Astrocyte (in vitro differentiated cells and primary cell): ENCODE results near the gene TRIO. TPM values are rescaled to one million over a fixed set of nuclear protein-coding genes. Genes with fewer than 3 reads are reported as not detected.

Experiments used
- DNase-seq: peaks from one replicate; pipeline ENCODE4 v3.0.0-alpha.2; 2010; ENCODE audit warnings: low read depth
- FAIRE-seq: peaks from 2 replicates; lab custom pipeline; 2011; peaks lifted over from hg19 to GRCh38; lab: Jason Lieb, UNC
- H2AFZ ChIP-seq: 2 replicates; pipeline ENCODE4 v1.6.0; 2012; ENCODE audit warnings: low read depth, low read length, inconsistent platforms
- H3K27ac ChIP-seq: 2 replicates; pipeline ENCODE4 v1.5.1; 2011; ENCODE audit warnings: low read depth, low read length, inconsistent platforms
- H3K27me3 ChIP-seq: 2 replicates; pipeline ENCODE4 v1.6.0; 2011; ENCODE audit warnings: low read length, inconsistent platforms; ENCODE audit not compliant: insufficient read depth
- H3K36me3 ChIP-seq: 2 replicates; pipeline ENCODE4 v1.5.1; 2011; ENCODE audit warnings: low read length, inconsistent platforms; ENCODE audit not compliant: insufficient read depth
- H3K4me1 ChIP-seq: 2 replicates; pipeline ENCODE4 v1.5.1; 2011; ENCODE audit warnings: low read length, inconsistent platforms; ENCODE audit not compliant: insufficient read depth
- H3K4me2 ChIP-seq: 2 replicates; pipeline ENCODE4 v1.6.0; 2012; ENCODE audit warnings: low read length, inconsistent platforms
- H3K4me3 ChIP-seq: 2 replicates; pipeline ENCODE4 v1.5.1; 2011; ENCODE audit warnings: low read depth, mild to moderate bottlenecking, low read length, inconsistent platforms; ENCODE audit not compliant: insufficient read depth
- H3K79me2 ChIP-seq: 2 replicates; pipeline ENCODE4 v1.6.0; 2012; ENCODE audit warnings: mild to moderate bottlenecking, low read length, inconsistent platforms; ENCODE audit not compliant: insufficient read depth
- H3K9ac ChIP-seq: 2 replicates; pipeline ENCODE4 v1.6.0; 2012; ENCODE audit warnings: mild to moderate bottlenecking, low read length, inconsistent platforms
- H3K9me3 ChIP-seq: 2 replicates; pipeline ENCODE4 v1.5.1; 2012; ENCODE audit warnings: low read depth, mild to moderate bottlenecking, low read length, inconsistent platforms; ENCODE audit not compliant: insufficient read depth
- H4K20me1 ChIP-seq: 2 replicates; pipeline ENCODE4 v1.6.0; 2012; ENCODE audit warnings: low read length, inconsistent platforms; ENCODE audit not compliant: insufficient read depth
- H3K27ac Mint-ChIP-seq: one replicate; pipeline ENCODE4 v1.8.0; 2021; ENCODE audit warnings: mild to moderate bottlenecking, mixed read lengths; ENCODE audit not compliant: unreplicated experiment
- H3K27me3 Mint-ChIP-seq: one replicate; pipeline ENCODE4 v1.8.0; 2021; ENCODE audit warnings: low read depth, mixed read lengths; ENCODE audit not compliant: unreplicated experiment
- H3K36me3 Mint-ChIP-seq: one replicate; pipeline ENCODE4 v1.8.0; 2021; ENCODE audit warnings: low read depth, mixed read lengths; ENCODE audit not compliant: unreplicated experiment
- H3K4me1 Mint-ChIP-seq: one replicate; pipeline ENCODE4 v1.8.0; 2021; ENCODE audit warnings: low read depth, mixed read lengths; ENCODE audit not compliant: unreplicated experiment
- H3K4me3 Mint-ChIP-seq: one replicate; pipeline ENCODE4 v1.8.0; 2021; ENCODE audit warnings: mild to moderate bottlenecking, moderate library complexity, mixed read lengths; ENCODE audit not compliant: unreplicated experiment
- H3K9me3 Mint-ChIP-seq: one replicate; pipeline ENCODE4 v1.8.0; 2021; ENCODE audit warnings: mild to moderate bottlenecking, mixed read lengths; ENCODE audit not compliant: unreplicated experiment
- EZH2 ChIP-seq: IDR thresholded peaks from 2 replicates; pipeline ENCODE4 v1.6.1; 2012; ENCODE audit warnings: mild to moderate bottlenecking, low read length, inconsistent platforms; ENCODE audit not compliant: insufficient read depth
- total RNA-seq: library from RNA; stranded (reverse); gene quantifications from 2 replicates; pipeline ENCODE4 v1.2.1, GENCODE V29; 2021
- TF ChIP-seq, protein P1 (sequence below): IDR thresholded peaks from 2 replicates; pipeline ENCODE4 v1.5.1; 2011; ENCODE audit warnings: low read depth, mild to moderate bottlenecking, inconsistent platforms, low read length, moderate library complexity; ENCODE audit not compliant: insufficient read depth

Gene TRIO
- total RNA-seq, 1 donor from 2014 or later, result 347 TPM

DNA sequence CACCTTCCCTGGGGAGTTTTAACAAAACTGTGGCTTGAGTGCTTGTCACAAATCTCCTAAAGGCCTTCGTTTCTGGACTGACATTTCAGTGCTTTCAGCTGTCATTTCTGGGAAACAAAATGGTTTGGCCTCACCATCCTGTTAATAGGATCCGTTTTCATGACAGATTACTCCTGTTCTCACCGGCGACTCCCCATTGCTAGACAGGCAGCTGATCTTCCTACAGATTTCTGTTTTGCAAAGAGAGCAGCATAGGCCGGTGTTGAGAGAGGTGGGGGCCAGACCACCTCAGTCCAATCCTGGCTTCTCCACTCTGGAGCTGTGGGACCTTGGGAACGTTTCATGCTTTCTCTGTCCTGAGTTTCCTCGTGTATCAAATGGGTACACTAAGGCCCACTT lies 363.0 kb downstream of the TRIO start:
- Histone ChIP-seq H3K9ac (no peak overlapping the region), H3K4me2 (no peak overlapping the region), H3K27ac (no peak overlapping the region), H4K20me1 (peaks cover 86% of the 10 kb centered on the region), H2AFZ (no peak overlapping the region), H3K79me2 (peaks cover 34% of the 10 kb centered on the region), H3K9me3 (no peaks in the 10 kb centered on the region), H3K4me1 (no peaks in the 10 kb centered on the region), H3K4me3 (no peak overlapping the region), H3K36me3 (peaks cover 68% of the 10 kb centered on the region), H3K27me3 (no peaks in the 10 kb centered on the region)
- Mint-ChIP-seq H3K36me3 (peaks cover 40% of the 10 kb centered on the region), H3K27me3 (no peaks in the 10 kb centered on the region), H3K4me3 (no peak overlapping the region), H3K4me1 (peaks cover 6% of the 10 kb centered on the region), H3K27ac (no peak overlapping the region), H3K9me3 (no peaks in the 10 kb centered on the region)
- no peak for DNase-seq
- FAIRE-seq, result no peak
- TF ChIP-seq, protein P1, sequence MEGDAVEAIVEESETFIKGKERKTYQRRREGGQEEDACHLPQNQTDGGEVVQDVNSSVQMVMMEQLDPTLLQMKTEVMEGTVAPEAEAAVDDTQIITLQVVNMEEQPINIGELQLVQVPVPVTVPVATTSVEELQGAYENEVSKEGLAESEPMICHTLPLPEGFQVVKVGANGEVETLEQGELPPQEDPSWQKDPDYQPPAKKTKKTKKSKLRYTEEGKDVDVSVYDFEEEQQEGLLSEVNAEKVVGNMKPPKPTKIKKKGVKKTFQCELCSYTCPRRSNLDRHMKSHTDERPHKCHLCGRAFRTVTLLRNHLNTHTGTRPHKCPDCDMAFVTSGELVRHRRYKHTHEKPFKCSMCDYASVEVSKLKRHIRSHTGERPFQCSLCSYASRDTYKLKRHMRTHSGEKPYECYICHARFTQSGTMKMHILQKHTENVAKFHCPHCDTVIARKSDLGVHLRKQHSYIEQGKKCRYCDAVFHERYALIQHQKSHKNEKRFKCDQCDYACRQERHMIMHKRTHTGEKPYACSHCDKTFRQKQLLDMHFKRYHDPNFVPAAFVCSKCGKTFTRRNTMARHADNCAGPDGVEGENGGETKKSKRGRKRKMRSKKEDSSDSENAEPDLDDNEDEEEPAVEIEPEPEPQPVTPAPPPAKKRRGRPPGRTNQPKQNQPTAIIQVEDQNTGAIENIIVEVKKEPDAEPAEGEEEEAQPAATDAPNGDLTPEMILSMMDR, result no peak
- no peak for TF ChIP-seq EZH2

DNA sequence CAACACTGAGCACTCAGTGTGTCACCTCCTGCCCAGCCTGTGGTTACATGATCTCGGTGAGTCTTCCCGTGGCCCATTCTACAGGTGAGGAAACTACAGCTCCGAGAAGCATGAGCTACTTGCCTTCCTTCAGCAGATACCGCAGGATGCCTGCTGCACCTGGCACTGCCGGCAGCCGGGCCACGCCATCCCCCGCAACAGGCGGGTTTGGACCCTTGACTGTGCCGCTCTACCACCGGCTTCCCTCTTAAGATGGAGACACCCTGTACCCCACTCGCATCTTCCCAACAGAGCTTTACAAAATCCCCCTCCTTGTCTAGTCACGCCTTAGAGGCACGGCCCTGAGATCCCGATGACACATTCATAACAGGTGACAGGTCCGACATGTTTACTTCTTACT lies 363.5 kb downstream of the TRIO start:
- Histone ChIP-seq H3K27me3 (no peaks in the 10 kb centered on the region), H3K9me3 (no peaks in the 10 kb centered on the region), H2AFZ (no peak overlapping the region), H3K4me2 (no peak overlapping the region), H3K4me1 (no peaks in the 10 kb centered on the region), H3K36me3 (peaks cover 62% of the 10 kb centered on the region), H3K27ac (no peak overlapping the region), H3K9ac (no peak overlapping the region), H3K4me3 (no peak overlapping the region), H3K79me2 (peaks cover 29% of the 10 kb centered on the region), H4K20me1 (peaks cover 81% of the 10 kb centered on the region)
- no peak for TF ChIP-seq EZH2
- TF ChIP-seq, protein P1, result no peak
- peaks cover 40% of the 10 kb centered on the region for H3K36me3 Mint-ChIP-seq
- peak overlapping the region; percentile 48 for H3K27ac Mint-ChIP-seq
- peaks cover 3% of the 10 kb centered on the region for H3K4me1 Mint-ChIP-seq
- FAIRE-seq (no peak), DNase-seq (no peak)
- H3K9me3 Mint-ChIP-seq, result no peaks in the 10 kb centered on the region
- no peaks in the 10 kb centered on the region for H3K27me3 Mint-ChIP-seq
- H3K4me3 Mint-ChIP-seq, result no peak overlapping the region

DNA sequence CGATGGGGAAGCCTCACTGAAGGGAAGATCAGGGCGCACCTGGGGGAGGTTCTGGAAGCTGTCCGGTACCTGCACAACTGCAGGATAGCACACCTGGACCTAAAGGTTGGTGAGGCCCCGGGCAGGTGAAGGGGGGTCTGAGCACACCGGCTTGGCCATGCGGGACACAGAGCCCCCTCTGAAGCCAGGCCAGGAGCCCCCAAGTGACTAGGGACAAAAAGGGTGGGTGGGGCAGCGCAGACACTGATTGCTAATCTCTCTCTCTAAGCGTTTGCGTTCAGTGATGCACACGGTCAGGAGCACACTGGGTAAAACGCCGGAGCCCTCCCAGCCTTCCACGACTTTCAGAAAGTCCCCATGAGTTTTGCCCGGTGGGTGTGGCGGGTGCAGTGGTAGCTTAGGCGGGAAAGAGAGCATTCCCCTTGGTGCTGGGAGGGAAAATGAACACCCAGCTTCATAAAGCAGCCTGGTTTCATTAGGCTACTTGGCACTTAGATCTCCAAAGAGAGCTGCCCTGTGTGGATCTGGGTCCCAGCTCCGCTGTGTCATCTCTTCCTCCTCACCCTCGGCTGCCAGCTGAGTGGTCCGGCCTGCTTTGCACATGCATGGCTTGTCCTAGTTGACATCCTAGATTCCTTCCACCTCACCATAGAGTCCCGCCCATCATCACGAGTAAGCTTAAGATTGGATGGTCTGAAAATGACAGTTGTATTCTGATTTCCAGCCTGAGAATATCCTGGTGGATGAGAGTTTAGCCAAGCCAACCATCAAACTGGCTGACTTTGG lies 364.2 kb downstream of the TRIO start:
- Mint-ChIP-seq H3K4me3 (no peak overlapping the region), H3K36me3 (peaks cover 35% of the 10 kb centered on the region), H3K27ac (peak overlapping the region; percentile 48), H3K27me3 (no peaks in the 10 kb centered on the region), H3K4me1 (peaks cover 3% of the 10 kb centered on the region), H3K9me3 (no peaks in the 10 kb centered on the region)
- Histone ChIP-seq H3K4me2 (no peak overlapping the region), H2AFZ (no peak overlapping the region), H3K27me3 (no peaks in the 10 kb centered on the region), H3K9me3 (no peaks in the 10 kb centered on the region), H3K27ac (no peak overlapping the region), H3K4me3 (no peak overlapping the region), H3K4me1 (no peaks in the 10 kb centered on the region), H3K9ac (no peak overlapping the region), H3K79me2 (peaks cover 25% of the 10 kb centered on the region), H4K20me1 (peaks cover 75% of the 10 kb centered on the region), H3K36me3 (peaks cover 56% of the 10 kb centered on the region)
- TF ChIP-seq, protein P1, result no peak
- TF ChIP-seq EZH2, result no peak
- FAIRE-seq, result no peak
- no peak for DNase-seq
